ENCODE measurements around the gene FOXD4L6.
"Not testable (repeated sequence)": the region's sequence is repeated elsewhere in the genome, so short reads cannot be mapped to it uniquely, and the experiment has no call there.

DNA sequence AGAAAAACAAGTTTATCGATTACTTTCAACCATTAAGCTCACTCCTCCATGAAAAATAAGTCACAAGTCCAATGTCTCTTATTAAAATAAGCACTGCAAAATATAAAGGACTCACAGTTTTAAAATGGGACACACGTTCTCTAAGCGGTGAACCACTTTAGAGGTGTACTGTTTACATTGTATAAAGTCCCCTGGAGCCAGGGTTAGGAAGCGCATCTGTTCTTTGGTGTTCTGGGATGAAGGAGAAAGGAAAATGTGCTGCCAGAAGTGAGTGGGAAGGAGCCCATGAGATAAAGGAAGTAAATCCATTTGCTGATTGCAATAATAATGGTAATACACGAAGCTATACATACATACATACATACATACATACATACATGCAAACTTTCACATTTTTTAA, 40.6 kb downstream of the FOXD4L6 start:
- TF ChIP-seq, protein P1, sequence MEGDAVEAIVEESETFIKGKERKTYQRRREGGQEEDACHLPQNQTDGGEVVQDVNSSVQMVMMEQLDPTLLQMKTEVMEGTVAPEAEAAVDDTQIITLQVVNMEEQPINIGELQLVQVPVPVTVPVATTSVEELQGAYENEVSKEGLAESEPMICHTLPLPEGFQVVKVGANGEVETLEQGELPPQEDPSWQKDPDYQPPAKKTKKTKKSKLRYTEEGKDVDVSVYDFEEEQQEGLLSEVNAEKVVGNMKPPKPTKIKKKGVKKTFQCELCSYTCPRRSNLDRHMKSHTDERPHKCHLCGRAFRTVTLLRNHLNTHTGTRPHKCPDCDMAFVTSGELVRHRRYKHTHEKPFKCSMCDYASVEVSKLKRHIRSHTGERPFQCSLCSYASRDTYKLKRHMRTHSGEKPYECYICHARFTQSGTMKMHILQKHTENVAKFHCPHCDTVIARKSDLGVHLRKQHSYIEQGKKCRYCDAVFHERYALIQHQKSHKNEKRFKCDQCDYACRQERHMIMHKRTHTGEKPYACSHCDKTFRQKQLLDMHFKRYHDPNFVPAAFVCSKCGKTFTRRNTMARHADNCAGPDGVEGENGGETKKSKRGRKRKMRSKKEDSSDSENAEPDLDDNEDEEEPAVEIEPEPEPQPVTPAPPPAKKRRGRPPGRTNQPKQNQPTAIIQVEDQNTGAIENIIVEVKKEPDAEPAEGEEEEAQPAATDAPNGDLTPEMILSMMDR (IDR thresholded peaks at IDR 0.05; ENCODE audit: insufficient read depth, low read depth, low read length), result not testable (repeated sequence)
- TF ChIP-seq EZH2 (IDR thresholded peaks at IDR 0.05; ENCODE audit: insufficient read depth, low read length), result not testable (repeated sequence)

All from astrocyte (in vitro differentiated cells and primary cell).